ENCODE measurements around the gene LPAR3.
"Not testable (repeated sequence)": the region's sequence is repeated elsewhere in the genome, so short reads cannot be mapped to it uniquely, and the experiment has no call there.

Gene LPAR3, protein sequence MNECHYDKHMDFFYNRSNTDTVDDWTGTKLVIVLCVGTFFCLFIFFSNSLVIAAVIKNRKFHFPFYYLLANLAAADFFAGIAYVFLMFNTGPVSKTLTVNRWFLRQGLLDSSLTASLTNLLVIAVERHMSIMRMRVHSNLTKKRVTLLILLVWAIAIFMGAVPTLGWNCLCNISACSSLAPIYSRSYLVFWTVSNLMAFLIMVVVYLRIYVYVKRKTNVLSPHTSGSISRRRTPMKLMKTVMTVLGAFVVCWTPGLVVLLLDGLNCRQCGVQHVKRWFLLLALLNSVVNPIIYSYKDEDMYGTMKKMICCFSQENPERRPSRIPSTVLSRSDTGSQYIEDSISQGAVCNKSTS

DNA sequence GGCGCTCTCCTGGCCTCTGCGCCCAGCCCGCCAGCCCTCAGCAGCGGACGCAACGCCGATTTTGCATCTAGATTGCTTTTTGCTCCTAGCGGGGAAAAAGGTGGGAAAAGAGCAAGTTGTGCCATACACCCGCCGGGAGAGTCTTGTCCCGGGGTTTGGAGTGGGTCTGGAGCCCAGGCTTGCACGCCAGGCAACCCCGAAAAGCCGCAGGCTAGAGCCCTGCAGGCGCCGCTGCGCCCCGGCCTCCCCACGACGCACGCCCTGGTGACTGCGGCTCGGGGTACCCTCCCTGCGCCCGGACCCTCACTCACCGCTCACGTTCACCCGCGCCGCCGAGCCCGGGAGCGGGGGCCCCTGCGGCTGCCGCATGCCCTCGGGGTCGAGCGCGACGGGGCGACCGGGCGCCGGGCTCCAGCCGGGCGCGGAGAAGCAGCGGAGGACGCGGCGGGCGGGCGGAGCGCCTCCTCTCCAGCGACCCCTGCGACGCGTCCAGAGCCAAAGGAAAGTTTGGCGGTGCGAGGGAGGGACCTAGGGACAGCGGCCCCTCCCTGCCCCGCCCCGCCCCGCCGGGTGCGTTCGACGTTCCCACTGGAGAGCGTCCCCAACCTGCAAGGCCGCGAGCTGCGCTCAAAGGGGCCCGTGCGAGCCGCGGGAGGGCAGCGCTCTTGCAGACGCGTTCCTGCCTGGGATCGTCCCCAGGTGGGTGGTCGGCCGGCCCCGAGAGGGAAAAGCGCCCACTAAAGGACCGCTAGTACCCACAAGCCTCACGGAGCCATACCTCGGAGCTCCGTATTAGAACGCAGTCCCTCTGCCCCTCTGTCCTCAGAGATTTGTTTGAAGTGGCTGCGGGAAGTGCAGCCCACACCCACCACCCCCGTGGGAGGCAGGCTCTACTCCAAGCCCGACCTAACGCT, at the start of gene LPAR3:
LPAR3 (minus strand) TSS at position 502 of the 914 bp plus-strand sequence. CDS start 27,086 bp downstream, outside the sequence.
- no peak for DNase-seq

DNA sequence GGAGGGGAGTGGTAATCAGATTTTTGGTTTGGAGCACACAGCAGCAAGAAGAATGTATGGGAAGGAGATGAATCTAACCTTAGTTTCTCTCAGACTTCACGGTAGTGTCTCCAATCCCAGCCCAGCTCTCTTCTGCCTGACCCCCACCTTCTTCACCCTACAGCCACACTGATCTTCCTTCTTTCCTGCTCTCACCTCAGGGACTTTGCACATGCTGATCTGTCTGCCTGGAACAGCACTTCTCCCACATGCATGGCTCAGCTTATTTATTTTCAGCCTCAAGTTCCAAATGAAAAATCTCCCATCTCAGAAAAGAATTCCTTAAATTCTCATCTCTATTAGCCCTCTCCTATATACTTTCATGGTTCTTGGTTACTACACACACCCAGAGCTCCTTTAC, 48.8 kb upstream of the LPAR3 start:
- no peak for DNase-seq

DNA sequence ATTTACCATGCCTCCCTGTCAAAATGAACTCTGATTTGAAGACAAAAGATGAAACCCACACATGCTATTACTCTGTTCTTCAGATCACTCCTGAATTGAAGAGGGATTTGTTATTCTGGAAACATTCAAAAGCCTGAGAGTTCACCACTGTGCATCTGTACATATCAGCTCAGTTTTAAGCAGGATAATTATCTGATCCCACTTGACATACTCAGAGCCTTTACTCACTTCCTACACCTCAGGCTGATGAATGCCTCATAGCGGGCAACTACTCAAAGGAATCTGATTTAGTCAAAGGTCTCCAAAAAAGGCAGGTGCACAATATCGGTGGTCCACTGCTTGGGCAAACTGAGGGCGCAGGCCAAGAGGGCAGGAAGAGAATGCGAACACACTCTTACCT, 47.5 kb upstream of the LPAR3 start:
- DNase-seq = no peak

DNA sequence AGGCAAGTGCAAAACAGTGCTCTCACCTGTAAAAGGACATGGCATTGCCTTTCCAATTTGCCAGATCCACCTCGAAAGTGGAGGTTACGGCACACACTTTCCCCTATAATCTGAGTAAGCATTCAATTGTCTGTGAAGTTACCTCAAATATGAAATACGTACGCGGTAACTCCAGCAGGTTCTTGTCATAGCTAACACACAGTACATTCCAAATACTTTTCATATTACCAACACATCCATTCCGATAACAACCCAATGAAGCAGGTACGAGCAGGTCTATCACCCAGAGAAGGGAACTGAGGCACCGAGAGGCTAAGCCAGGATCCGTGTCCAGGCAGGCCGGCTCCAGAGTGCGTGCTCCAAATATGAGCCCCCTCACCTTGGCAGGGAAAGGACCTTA, 46.8 kb upstream of the LPAR3 start:
- no peak for DNase-seq

DNA sequence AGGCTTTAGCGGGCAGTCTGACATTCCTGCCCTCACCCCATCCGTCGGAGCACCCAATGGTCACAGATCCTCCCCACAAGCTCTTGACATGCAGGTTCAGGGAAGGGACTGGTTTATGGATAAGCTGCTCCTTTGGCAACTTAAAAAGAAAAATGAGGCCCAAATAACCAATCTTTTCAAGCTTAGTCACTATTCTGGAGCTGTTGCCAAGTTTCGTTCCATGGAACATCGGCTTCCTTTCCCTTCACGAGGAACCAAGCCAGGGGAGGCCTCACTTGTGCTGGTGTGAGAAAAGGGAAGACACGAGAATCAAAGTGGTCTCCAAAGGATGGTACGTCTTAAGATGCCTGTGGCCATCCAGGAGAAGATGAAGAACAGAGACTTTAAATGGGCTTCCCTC, 46.1 kb upstream of the LPAR3 start:
- DNase-seq = no peak

DNA sequence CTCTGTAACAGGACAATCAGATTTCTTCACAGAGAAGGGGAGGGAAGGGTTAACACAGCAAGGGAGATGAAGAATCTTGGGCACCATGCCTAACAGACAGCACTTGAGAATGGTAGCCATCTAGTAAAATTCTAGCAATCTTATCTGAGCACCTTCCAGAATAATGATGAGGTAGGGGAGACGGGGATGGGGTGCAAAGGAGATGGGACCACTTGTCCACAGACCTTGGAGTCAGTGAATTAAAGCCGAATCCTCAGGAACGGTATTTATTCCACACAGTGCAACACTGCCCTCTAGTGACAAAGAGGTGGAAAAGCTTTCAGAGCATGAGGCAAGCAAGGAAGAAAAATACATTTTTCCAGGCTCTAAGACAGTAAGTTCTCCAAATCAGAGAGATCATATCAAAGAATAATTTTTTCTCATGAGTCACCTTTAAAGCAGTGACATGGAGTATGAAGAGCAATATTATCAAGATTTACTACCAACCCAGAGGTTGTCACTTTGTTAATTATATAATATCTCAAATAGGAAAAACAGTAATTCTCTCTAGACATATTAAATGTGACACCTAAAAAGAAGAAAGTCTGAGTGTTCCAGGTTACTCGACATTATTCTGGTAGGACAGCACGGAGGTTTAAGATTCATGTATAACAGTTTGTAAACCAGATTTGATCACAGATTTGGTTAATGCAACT, 43.3 kb upstream of the LPAR3 start:
- DNase-seq = peak; percentile 56

DNA sequence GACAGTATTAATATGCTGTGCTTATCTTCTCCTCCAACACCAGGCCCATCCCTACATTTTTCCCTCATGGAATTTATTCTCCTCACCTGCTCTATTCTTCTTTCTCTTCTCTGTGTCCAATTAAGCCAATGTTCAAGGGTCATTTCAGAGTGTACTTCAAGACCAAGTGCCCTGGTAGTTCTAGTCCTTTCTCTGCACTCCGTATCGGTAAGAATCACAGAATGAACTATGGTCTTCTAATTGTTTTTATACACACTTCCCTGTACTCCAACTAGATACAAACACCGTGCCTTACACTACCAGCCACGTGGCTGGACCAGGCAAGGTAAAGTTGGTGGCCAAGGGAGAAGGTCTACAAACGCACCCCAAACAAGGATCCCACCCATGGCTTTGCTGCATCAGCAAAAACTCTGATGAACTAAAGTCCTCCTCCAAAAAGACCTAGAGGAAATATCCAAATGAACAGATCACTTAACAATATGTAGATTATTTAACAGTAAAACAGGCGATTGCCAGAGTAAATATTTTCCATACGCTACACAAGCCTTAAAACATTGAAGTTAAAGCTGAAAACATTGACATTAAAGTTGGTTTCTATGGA, 40.1 kb upstream of the LPAR3 start:
- DNase-seq = no peak

DNA sequence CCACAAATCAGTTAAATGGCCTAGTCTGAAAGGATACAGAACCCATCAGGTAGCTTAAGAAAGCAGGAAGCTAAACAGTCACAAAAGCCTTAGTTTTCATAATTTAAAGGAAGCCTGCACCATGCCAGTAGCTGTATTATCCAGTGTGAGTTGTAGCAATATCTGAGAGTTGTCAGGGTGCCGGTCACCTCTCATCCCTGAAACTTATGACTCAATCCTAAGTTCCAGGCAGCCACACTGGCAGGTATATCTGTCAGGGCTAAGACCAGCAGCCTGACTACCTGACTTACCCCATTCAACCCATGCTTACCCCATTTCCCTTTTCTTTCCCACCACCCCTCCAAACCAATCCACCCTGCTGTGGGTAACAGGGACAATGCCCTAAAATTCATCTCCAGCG, 37.8 kb upstream of the LPAR3 start:
- DNase-seq = no peak

DNA sequence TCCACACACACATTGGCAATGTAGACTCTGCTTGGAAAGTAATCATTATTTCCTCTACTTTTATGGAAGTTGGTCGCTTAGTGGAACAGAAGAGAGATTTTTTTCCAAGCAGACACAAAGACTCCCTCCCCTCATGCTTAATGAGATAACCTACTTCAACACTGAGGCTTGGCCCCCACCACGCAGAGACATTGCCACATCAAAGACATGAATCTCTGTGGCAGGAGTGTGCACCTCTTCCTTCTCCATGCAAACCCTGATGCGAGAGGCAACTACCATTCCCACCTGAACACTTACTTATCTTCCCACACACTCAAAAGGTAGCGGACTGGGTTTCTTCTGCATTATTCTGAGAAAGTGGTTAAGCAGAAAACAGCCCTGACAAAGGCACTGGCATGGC, 37.3 kb upstream of the LPAR3 start:
- DNase-seq = no peak

DNA sequence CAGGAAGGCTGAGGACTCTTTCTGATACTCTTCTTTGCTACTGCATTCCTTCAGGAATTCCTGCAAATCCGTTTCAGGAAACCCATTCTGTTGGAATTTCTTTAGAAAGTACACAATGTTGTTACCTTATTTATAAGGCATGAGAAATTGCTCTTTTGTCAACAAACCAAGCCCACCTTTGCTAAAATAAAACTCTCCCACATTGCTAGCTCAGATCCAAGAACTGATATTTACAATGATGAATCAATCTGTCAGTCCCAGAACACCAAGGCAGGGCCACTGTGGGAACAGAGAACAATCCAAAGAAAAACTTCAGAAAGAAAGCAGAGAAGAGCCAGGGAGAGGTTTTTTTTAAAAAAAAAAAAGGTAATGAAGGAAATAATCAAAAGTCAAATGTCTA, 36.6 kb upstream of the LPAR3 start:
- no peak for DNase-seq

DNA sequence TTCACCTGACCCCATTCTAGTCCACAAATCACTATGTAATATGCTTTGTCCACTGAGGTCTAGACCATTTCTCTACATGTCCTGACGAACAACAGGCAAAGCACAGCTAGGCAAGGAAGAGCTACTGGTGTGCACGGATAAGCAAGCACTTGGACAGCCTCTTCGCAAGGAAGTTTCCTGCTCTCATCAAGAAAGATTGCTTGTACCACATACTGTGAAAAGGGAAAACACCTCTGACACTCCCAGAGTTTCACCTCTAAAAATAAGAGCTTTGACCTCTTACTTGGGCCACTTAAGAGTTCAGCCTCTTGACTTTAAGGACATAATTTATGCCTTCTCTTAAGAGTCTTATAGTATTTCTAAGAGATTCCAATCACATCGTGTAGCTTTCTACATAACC, 36.0 kb upstream of the LPAR3 start:
- DNase-seq = no peak

DNA sequence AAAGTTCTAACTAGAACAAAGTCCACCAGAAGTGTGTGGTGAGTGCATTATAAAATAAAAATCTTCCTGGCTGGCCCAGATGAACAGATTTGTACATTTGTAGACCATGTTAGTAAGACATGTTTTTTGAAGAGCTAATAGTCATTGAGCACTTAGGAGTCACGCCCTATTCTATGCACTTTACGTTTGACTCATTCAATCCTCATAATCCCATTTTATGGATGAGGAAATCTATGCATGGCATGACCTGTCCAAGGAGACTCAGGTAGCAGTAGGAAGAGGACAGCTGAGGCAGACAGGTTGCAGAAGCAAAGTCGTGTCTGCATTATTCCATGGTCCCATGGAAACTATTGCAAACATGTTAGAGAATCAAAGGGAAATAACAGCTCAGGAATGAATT, 30.3 kb upstream of the LPAR3 start:
- no peak for DNase-seq

DNA sequence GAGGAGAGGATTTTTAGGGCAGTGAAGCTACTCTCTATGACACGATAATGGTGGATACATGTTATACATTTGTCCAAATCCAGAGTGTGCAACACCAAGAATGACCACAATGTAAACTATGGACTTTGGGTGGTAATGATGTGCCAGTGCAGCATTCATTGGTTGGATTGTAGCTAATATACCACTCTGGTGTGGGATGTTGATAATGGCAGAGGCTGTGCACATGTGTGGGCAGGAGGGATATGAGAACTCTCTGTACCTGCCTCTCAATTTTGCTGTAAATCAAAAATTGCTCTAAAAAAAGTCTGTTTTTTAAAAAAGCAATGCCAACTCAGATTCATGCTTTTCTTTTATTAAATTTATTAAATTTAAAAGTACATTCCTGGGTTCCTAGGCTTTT, 27.2 kb upstream of the LPAR3 start:
- no peak for DNase-seq

DNA sequence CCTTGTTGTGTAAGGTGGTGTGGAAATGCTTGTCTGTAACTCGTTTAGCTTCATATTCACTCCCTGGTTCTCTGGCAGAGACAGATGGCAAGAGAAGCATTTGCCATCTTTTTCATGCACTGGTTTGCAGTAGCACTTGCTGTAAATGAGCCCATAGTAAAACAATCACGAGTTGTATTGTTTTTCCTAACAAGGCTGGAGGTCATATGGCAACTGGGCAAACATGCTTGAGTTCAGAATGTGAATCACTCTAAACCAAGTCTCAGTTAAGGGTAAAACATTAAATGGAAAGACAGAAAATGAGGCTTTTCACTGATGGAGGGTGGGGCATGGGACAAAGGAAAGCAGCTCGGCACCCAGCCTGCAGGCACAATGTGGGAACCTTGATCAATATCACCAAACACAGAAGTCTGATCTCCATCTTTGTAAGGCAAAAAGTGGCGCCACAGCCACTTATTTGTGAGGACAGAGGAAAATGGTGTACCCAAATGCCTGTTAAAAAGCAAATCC, 26.5 kb upstream of the LPAR3 start:
- no peak for DNase-seq

DNA sequence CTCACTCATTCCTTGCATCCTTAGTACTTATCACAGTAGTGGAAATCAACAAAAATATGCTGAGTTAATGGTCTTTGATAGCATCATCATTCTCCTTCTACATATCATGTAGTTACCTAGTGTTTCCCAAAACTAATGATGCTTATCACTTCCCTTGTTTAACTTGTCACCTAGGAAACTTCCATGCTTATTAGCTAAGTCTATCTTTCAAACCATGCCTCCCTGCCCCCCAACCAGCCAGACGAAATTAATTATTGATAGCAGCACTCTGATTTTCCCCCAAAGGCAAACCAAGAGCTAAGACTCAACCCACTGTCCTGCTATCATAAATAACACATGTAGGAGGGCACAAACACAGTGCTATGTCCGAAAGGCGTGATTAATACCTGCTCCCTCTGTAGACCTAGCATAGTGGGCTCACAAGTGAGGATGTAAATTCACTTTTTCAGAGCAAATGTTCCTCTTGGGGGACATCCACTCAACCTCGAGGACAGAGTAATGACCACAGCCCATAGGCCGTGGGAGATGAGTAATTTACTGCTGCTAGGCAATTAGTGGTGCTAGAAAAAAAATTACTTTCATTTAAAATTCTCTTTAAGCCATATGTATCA, 25.8 kb upstream of the LPAR3 start:
- DNase-seq = no peak

DNA sequence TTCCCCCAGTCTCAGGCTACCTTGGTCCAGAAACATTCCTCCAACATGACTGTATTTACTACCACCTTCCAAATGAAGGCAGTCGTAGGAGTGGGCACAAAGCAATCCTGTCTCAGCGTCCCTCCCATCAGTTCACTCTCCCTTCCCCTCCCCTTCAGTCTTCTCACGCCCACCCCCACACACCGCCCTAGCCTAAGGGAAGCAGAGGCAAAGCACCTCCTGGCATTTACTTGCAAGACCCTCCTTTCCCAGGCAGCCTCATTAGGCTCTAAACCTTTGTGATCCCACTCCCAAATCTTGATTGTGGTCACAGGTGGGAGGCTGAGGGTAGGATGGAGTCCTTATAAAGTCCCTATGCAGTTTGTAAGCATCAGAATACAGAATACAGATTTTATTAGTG, 23.9 kb upstream of the LPAR3 start:
- DNase-seq = no peak

DNA sequence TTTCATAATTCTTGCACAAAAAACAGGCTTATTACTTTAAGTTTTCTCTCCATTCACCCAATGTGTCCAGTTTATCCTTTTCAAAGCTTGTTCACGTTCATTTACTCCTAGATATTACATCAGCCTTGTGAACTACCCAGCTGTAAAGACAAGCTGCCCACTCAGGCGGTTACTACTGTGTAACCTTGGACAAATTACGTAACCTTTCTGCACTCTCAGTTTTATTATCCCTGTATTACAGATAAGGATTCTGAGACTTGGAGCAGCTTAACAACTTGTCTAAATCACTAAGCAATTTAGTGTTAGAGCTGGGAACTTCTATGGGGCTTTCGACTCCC, 20.5 kb upstream of the LPAR3 start:
- DNase-seq = no peak

DNA sequence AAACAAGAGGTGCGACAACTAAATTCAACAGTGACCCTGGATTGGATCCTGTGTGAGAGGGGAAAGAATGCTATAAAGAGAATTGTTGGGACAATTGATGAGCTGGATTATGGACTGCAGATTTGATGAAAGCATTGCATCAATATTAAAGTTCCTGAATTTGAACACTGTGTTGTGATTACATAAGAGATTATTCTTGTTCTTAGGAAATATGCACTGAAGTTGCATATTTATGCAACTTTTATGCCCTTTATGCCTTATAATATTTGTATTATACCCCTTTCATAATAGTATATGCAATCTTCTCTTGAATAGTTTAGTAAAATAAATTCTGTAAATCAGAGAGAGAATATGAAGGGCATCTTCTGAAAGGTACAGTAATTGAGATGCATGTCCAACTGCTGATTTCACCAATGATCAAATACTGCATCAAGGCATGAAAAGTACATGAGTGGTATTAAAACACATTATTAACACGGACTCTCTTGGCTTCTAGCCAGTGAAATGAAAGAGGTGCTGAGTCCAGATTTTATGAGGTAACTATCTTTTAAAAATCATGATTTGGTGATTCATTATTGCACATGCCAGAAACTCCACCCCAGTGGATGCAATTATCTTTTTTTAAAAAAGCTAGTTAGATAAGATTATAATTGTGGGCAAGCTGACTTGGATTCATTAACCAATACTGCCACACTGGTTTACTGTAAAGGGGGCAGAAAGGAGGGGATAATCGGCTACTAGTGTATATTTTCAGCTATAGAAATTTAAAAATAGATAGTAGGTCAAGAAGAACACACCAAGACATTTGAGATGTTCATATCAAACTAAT, 19.9 kb upstream of the LPAR3 start:
- DNase-seq = no peak

DNA sequence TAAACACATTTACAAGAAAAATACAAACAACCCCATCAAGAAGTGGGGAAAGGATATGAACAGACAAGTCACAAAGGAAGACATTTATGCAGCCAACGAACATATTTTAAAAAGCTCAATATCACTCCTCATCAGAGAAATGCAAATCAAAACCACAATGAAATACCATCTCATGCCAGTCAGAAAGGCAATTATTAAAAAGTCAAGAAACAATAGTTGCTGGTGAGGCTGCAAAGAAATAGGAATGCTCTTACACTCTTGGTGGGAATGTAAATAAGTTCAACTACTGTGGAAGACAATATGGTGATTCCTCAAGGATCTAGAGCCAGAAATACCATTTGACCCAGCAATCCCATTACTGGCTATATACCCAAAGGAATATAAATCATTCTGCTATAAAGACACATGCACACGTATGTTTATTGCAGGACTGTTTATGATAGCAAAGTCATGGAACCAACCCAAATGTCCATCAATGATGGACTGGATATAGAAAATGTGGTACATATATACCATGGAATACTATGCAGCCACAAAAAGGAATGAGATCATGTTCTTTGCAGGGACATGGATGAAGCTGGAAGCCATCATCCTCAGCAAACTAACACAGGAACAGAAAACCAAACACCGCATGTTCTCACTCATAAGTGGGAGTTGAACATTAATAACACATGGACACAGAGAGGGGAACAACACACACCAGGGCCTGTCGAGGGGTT, 15.9 kb upstream of the LPAR3 start:
- DNase-seq = not testable (repeated sequence)

DNA sequence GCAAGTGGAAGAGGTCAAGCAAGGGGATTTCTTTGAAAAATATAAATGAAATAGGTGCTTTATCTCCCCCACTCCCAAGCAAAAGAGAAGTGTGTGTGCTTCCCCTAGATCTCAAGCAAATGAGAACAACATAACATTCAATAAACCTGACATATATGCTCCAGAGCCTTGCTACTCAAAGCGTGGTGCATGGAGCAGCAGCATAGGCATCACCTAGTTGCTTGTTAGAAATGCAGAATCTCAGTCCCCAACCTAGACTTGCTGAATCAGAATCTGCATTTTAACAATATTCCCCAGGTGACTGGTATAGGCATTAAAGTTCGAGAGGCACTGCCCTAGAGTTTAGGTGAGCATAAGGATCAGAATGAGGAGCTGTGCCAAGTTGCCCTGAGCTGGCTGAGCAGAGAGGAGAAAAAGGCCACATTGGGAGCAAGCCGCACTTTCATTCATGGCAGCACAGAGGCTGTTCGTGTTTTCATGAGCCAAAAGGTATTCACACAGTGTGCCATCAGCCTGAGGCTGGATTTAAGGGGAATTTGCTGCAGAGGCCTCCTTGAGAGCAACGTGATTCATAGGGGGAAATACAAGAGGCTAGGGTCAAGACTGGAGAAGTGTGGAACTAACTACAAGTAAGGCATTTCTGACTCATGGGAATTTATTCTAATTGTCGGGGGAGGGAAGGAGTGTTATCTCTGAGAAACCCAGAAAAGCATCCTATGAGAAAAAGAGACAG, 14.3 kb upstream of the LPAR3 start:
- DNase-seq = no peak
